H7 (cell line): ENCODE results near the gene MYORG. TPM values are rescaled to one million over a fixed set of nuclear protein-coding genes. Genes with fewer than 3 reads are reported as not detected.

ENCODE experiments used
- DNase-seq: peaks from one replicate; pipeline ENCODE4 v3.0.0; 2012
- H3K27me3 ChIP-seq: 2 replicates; pipeline ENCODE4 v1.6.0; 2011; ENCODE audit warnings: mild to moderate bottlenecking, low read length; ENCODE audit not compliant: control insufficient read depth, insufficient read depth
- H3K36me3 ChIP-seq: replicated peaks from 2 replicates; pipeline ENCODE4 v1.5.1; 2011; ENCODE audit warnings: low read length; ENCODE audit not compliant: control insufficient read depth, insufficient read depth
- H3K4me3 ChIP-seq: 2 replicates; pipeline ENCODE4 v1.5.1; 2011; ENCODE audit warnings: low read depth, mild to moderate bottlenecking, control low read depth, low read length, moderate library complexity; ENCODE audit not compliant: insufficient read depth
- total RNA-seq: library from RNA; depleted of rRNA; stranded (reverse); fragments of >200 nt; shearing (Covaris generic); gene quantifications from 2 replicates; pipeline ENCODE4 v1.2.3, GENCODE V29; 2014

Gene MYORG
- total RNA-seq, 1 experiment from 2014 or later, result 19.8 TPM

- Histone ChIP-seq H3K36me3 (peaks cover 2% of the 10 kb centered on the region), H3K4me3 (no peak overlapping the region), H3K27me3 (no peaks in the 10 kb centered on the region)
- DNase-seq, result no peak
These were observed 22.2 kb upstream of the MYORG start for GRCh38 chr9:34398875-34399274.

- H3K27me3 ChIP-seq, result no peaks in the 10 kb centered on the region
- no peak for DNase-seq
- no peak overlapping the region for H3K4me3 ChIP-seq
- no peaks in the 10 kb centered on the region; the same call in 1 of the 2 replicates for H3K36me3 ChIP-seq
These were observed 19.8 kb upstream of the MYORG start for GRCh38 chr9:34396276-34397214.

DNA sequence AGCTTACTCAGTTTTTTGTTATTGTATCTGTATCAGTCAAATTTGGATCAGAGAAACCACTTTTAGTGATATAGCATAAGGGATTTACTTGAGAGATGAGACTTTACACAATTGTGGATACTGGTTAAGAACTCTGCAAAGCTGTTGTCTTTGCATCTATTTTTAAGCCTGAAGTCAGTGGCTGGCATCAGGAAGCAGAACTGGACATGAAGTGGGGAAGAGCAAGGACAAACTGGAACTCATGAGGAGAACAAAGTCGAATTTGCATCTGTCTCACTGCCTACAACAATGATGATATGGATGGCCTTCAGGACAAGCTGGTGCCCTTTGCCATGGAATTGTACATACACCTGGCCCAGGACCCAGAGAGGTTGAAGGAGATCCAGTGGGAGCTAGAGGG is 15.8 kb upstream of the MYORG start:
- Histone ChIP-seq H3K4me3 (no peak overlapping the region), H3K27me3 (no peaks in the 10 kb centered on the region), H3K36me3 (no peaks in the 10 kb centered on the region)
- DNase-seq, result no peak

DNA sequence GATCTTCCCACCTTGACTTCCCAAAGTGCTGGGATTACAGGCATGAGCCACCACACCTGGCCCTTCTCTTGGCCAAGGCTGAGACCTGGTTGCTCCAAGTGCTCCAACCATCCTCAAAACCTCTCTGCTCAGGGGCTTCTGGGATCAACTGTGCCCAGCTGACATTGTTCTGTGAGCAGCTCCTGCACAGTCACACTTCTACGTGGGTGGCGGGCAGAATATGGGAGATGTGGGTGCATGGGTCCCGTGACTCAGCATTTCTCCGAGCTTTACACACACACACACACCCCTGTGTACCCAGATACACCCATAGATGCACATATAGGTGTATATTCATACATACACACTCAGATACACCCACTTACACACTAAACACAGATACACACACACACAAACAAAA is 10.5 kb upstream of the MYORG start:
- H3K36me3 ChIP-seq, result no peaks in the 10 kb centered on the region
- H3K27me3 ChIP-seq, result peaks cover 4% of the 10 kb centered on the region; the same call in 1 of the 2 replicates
- H3K4me3 ChIP-seq, result no peak overlapping the region
- DNase-seq, result no peak

- Histone ChIP-seq H3K36me3 (no peaks in the 10 kb centered on the region), H3K27me3 (peaks cover 7% of the 10 kb centered on the region), H3K4me3 (no peak overlapping the region)
- DNase-seq, result no peak
These were observed 10.0 kb upstream of the MYORG start for GRCh38 chr9:34386656-34387055.

- no peak overlapping the region for H3K4me3 ChIP-seq
- DNase-seq, result no peak
- H3K27me3 ChIP-seq, result peaks cover 16% of the 10 kb centered on the region
These were observed 9.0 kb upstream of the MYORG start for GRCh38 chr9:34385561-34386230.

DNA sequence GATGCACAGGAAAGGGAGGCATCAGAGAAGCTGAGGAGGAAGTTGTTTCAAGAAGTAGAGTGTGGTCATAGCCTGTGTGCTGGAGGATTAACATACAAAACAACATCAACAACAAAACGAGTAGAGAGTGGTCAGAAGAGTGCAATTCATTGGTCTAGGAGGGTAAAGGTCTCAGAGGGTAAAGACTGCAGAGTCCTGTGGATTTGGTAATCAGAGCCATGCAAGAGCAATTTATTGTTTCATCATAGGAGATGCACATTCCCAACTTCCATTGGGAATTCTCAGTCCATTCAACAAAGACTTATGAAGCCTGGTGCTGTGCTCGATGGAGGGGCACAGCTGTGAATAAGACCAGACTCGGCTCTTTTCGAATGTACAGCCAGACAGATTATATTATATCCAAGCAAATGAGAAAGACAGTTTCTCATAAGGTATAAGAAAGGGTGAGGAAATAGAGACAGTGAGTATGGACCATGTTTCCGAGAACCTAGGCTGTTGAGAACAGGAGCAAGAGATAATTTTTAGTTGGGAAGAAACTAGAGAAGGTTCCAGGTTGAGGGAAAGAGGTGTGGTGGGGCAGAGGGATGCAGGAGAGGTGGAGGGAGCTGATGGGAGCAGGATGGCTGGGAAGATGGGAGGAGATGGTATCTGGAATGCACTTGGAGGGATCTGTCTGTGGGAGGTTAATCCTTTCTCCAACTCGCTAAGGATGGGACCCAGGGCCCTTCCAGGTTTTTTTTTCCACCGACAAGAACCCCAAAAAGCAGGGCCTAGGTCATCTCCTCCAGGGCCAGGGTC is 7.9 kb upstream of the MYORG start:
- DNase-seq, result no peak
- H3K27me3 ChIP-seq, result peaks cover 25% of the 10 kb centered on the region
- no peak overlapping the region for H3K4me3 ChIP-seq
- no peaks in the 10 kb centered on the region for H3K36me3 ChIP-seq

More at GRCh38 chr9:34385561-34386230, 9.0 kb upstream of the MYORG start:
- H3K36me3 ChIP-seq, result no peaks in the 10 kb centered on the region

DNA sequence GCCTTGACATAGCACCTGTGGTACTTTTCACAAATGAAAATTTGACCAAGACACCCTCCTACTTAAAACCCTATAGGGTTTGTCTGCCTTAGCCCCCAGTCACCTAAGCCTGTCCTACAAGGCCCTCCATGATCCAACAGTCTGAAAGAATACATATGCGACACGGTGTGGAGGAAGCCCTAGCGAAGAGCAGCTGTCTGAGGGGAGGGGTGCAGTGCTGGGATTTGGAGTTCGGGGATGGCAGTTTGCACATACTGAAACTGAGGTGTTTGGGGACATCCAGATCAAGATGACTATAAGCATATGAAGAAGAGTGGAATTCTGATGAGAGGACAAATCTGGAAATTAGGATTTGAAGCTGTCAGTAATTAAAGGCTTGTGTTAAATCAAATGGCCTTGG is 7.2 kb upstream of the MYORG start:
- H3K36me3 ChIP-seq, result no peaks in the 10 kb centered on the region
- H3K4me3 ChIP-seq, result no peak overlapping the region
- H3K27me3 ChIP-seq, result peaks cover 25% of the 10 kb centered on the region
- DNase-seq, result no peak

DNA sequence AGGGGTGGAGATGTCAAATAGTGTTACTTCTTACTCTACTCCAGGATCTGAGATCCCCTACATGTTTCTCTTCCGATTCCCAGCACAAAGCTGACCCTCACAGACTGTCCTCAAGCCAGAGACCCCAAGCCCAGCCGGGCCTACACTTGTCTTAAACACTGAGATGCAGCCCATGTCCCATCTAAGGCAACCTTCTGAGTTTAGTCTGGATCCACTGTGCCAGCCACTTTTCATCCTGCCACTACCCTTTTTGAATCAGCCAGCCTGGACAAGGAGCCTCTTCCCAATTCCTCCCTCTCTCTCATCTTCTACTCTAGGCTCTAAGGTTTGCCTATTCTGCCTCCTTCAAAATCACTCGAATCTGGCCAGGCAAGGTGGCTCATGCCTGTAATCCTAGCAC is 6.2 kb upstream of the MYORG start:
- H3K27me3 ChIP-seq, result peaks cover 25% of the 10 kb centered on the region
- no peaks in the 10 kb centered on the region for H3K36me3 ChIP-seq
- H3K4me3 ChIP-seq, result no peak overlapping the region
- DNase-seq, result no peak

- Histone ChIP-seq H3K36me3 (no peaks in the 10 kb centered on the region), H3K4me3 (no peak overlapping the region), H3K27me3 (peaks cover 26% of the 10 kb centered on the region)
- peak; percentile 3 for DNase-seq
These were observed 5.4 kb upstream of the MYORG start for GRCh38 chr9:34382054-34382453.

DNA sequence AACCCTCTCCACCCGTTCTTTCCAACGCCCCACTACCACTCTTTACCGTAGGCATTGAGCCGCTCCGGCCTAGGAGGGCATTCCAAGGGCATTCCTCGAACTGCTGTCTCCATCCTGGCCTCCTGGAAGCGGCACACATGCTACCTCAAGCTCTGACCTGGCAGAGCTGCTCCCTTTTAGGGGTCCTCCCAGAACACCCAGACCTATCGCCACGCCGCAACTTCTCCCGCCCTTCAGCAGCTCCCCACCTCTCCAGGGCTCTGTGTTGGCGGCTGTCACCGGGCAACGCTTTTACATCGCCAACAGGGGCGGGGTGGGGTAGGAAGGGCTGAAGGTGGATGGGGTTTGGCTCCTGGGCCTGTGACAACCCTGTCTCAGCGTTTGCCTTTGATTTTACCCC is 4.6 kb upstream of the MYORG start:
- Histone ChIP-seq H3K27me3 (peaks cover 26% of the 10 kb centered on the region), H3K4me3 (peak overlapping the region; percentile 54), H3K36me3 (no peaks in the 10 kb centered on the region)
- peak; percentile 72 for DNase-seq

- H3K27me3 ChIP-seq, result peaks cover 26% of the 10 kb centered on the region
- peak overlapping the region; percentile 54 for H3K4me3 ChIP-seq
- DNase-seq, result peak; percentile 99
- H3K36me3 ChIP-seq, result no peaks in the 10 kb centered on the region
These were observed 4.0 kb upstream of the MYORG start for GRCh38 chr9:34380511-34381315.

DNA sequence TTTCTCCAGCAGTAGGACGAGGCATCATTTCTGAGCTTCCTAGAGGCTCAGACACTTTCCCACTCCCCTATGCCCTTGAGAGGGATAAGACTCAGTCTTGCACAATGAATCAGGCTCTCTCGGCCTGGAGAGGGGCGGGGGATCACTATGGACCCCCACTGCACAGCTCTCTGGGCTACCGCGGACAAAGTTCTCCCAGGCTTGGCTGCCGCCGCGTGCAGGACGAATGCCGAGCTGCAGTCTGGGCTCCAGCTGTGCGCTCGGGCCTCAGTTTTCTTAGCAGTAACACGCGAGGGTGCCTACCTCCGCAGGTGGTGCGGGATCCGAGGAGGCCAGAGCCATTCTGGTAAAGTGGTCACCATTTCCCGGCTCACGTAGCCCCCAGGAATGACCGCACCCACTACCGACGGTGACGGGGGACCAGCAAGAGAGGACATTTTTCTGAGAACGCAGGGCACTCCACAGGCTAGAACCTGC is 3.4 kb upstream of the MYORG start:
- H3K36me3 ChIP-seq, result no peaks in the 10 kb centered on the region
- DNase-seq, result peak; percentile 71
- peaks cover 26% of the 10 kb centered on the region for H3K27me3 ChIP-seq
- peak overlapping the region; percentile 54 for H3K4me3 ChIP-seq
